Ectodermal cell (in vitro differentiated cells): ENCODE data around the gene RAI14.

Experiments used
- H3K27ac ChIP-seq: 2 replicates; pipeline ENCODE4 v1.7.0; 2013; ENCODE audit warnings: mild to moderate bottlenecking, low read depth, low read length; ENCODE audit not compliant: insufficient read depth, poor library complexity, severe bottlenecking
- H3K27me3 ChIP-seq: 2 replicates; pipeline ENCODE4 v1.7.0; 2013; ENCODE audit warnings: mild to moderate bottlenecking, low read length; ENCODE audit not compliant: insufficient read depth, control insufficient read depth, poor library complexity, severe bottlenecking
- H3K36me3 ChIP-seq: one replicate; pipeline ENCODE4 v1.7.0; 2013; ENCODE audit warnings: low read length; ENCODE audit not compliant: control insufficient read depth, insufficient read depth
- H3K4me1 ChIP-seq: one replicate; pipeline ENCODE4 v1.7.0; 2013; ENCODE audit warnings: low read length; ENCODE audit not compliant: control insufficient read depth, insufficient read depth
- H3K4me3 ChIP-seq: 2 replicates; pipeline ENCODE4 v1.7.0; 2013; ENCODE audit warnings: low read depth, low read length, control low read depth; ENCODE audit not compliant: insufficient read depth
- H3K9me3 ChIP-seq: 2 replicates; pipeline ENCODE4 v1.7.0; 2013; ENCODE audit warnings: mild to moderate bottlenecking, low read length, moderate library complexity; ENCODE audit not compliant: control insufficient read depth
- WGBS, 2 experiments: methylation state at CpG; one replicate each; pipeline ENCODE4 v1.1.7; 2013; ENCODE audit warnings: missing lambda C conversion rate in 2 of 2; 5-methylcytosine and 5-hydroxymethylcytosine counted together

The RAI14 gene

GRCh38 chr5:34843497-34843896 is 187.4 kb downstream of the RAI14 start:
- Histone ChIP-seq H3K4me1 (no peaks in the 10 kb centered on the region), H3K27ac (no peak overlapping the region), H3K4me3 (no peak overlapping the region), H3K27me3 (no peaks in the 10 kb centered on the region), H3K36me3 (no peaks in the 10 kb centered on the region), H3K9me3 (no peaks in the 10 kb centered on the region)
- 85 to 88% methylated on average over 1 to 2 of the region's 2 CpGs for WGBS, 2 experiments

GRCh38 chr5:34844106-34844505 is 188.0 kb downstream of the RAI14 start:
- H3K4me1 ChIP-seq: no peaks in the 10 kb centered on the region
- no peaks in the 10 kb centered on the region for H3K36me3 ChIP-seq
- H3K9me3 ChIP-seq: no peaks in the 10 kb centered on the region
- H3K27ac ChIP-seq: no peak overlapping the region
- H3K27me3 ChIP-seq: no peaks in the 10 kb centered on the region
- WGBS, 2 experiments: 91 to 96% methylated on average over 3 of the region's 3 CpGs
- H3K4me3 ChIP-seq: no peak overlapping the region

GRCh38 chr5:34844999-34845398 is 188.9 kb downstream of the RAI14 start:
- Histone ChIP-seq H3K27ac (no peak overlapping the region), H3K4me1 (no peaks in the 10 kb centered on the region), H3K4me3 (no peak overlapping the region), H3K27me3 (no peaks in the 10 kb centered on the region), H3K36me3 (no peaks in the 10 kb centered on the region), H3K9me3 (no peaks in the 10 kb centered on the region)
- WGBS, 2 experiments: 72% methylated on average over 4 of the region's 4 CpGs

GRCh38 chr5:34847056-34847455 is 190.9 kb downstream of the RAI14 start:
- H3K36me3 ChIP-seq: no peaks in the 10 kb centered on the region
- no peaks in the 10 kb centered on the region for H3K27me3 ChIP-seq

DNA sequence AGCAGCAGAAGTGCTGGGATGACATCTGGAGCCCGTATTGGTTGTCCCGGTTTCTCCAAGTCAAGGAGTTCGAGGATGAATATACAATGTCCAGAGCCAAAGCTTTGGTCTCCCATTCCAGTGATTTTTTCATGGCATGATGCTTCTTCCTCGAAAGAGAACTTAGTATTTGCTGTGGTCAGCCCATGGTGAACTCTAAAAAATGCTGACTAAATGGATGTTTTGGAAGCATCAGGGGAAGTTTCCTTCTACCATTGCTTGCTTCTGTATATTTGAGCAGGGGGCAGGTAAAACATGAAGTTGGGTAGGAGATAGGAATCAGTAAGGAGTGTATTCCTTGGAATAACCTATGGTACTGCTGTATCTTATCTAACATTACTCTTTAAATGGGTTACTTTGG is 191.4 kb downstream of the RAI14 start:
- Histone ChIP-seq H3K4me3 (no peak overlapping the region), H3K4me1 (no peaks in the 10 kb centered on the region), H3K27me3 (no peaks in the 10 kb centered on the region), H3K9me3 (no peaks in the 10 kb centered on the region), H3K36me3 (no peaks in the 10 kb centered on the region), H3K27ac (no peak overlapping the region)
- 92 to 94% methylated on average over 4 of the region's 4 CpGs for WGBS, 2 experiments

More at GRCh38 chr5:34847056-34847455, 190.9 kb downstream of the RAI14 start:
- Histone ChIP-seq H3K9me3 (no peaks in the 10 kb centered on the region), H3K27ac (no peak overlapping the region), H3K4me1 (no peaks in the 10 kb centered on the region), H3K4me3 (no peak overlapping the region)

- no peak overlapping the region for H3K27ac ChIP-seq
- no peaks in the 10 kb centered on the region for H3K27me3 ChIP-seq
- no peaks in the 10 kb centered on the region for H3K9me3 ChIP-seq
- H3K36me3 ChIP-seq: no peaks in the 10 kb centered on the region
- H3K4me3 ChIP-seq: no peak overlapping the region
- 83% methylated on average over 2 of the region's 2 CpGs; no CpG with 5 or more reads in 1 of the 2 experiments for WGBS, 2 experiments
- H3K4me1 ChIP-seq: no peaks in the 10 kb centered on the region
Observed at GRCh38 chr5:34848230-34848629, 192.1 kb downstream of the RAI14 start.

GRCh38 chr5:34849253-34849652 is 193.1 kb downstream of the RAI14 start:
- Histone ChIP-seq H3K27me3 (no peaks in the 10 kb centered on the region), H3K36me3 (no peaks in the 10 kb centered on the region), H3K9me3 (no peaks in the 10 kb centered on the region), H3K27ac (no peak overlapping the region), H3K4me1 (peaks cover 3% of the 10 kb centered on the region), H3K4me3 (no peak overlapping the region)
- 89 to 100% methylated on average over 2 to 3 of the region's 3 CpGs for WGBS, 2 experiments

- no peak overlapping the region for H3K4me3 ChIP-seq
- no peaks in the 10 kb centered on the region for H3K27me3 ChIP-seq
- H3K9me3 ChIP-seq: no peaks in the 10 kb centered on the region
- WGBS, 2 experiments: 89 to 91% methylated on average over 4 of the region's 4 CpGs
- no peak overlapping the region for H3K27ac ChIP-seq
- H3K4me1 ChIP-seq: peaks cover 3% of the 10 kb centered on the region
- no peaks in the 10 kb centered on the region for H3K36me3 ChIP-seq
Observed at GRCh38 chr5:34854459-34855174, 198.5 kb downstream of the RAI14 start.

DNA sequence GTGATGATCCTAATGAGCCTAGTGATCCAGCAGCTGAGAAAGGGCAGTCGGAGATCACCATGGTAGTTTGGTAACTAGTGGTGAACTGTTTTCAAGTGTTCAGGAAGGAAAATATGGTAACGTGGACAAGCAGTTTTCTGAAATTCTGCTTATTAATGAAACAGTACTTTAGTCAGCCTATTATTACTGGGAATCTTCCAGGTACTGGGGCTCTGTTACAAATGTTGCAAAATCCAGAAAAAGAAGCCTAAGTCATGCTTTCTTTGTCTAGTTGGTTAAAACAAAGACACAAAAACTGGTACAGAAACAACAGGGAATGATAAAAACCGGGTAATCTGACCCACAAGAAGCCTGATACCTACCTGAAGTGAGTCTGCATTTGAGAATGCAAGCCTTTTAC is 201.0 kb downstream of the RAI14 start:
- WGBS, 2 experiments: 94% methylated on average over 3 of the region's 3 CpGs
- Histone ChIP-seq H3K4me1 (peaks cover 3% of the 10 kb centered on the region), H3K4me3 (no peak overlapping the region), H3K36me3 (no peaks in the 10 kb centered on the region), H3K27ac (no peak overlapping the region), H3K9me3 (no peaks in the 10 kb centered on the region), H3K27me3 (no peaks in the 10 kb centered on the region)

DNA sequence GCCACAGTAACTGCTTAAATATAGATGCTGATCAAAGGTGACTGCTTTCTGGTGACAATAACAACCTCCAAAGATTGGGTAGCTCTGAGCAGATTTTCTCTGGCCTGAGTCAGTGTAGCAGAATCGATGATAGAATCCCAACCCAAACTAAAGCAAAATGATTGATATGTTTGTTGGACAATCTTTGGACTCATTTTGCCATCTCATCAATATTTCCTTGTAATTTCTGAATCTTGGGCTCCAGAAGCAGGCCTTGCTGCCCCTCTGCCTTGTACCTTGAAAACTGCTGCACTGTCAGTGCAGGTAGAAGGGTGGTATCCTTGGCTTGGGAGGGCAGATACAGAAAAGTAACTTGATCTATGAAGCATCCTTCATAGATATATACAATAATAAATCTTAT is 201.8 kb downstream of the RAI14 start:
- WGBS, 2 experiments: 90 to 93% methylated on average over 1 of the region's 1 CpG
- no peak overlapping the region for H3K4me3 ChIP-seq
- H3K27me3 ChIP-seq: no peaks in the 10 kb centered on the region
- no peaks in the 10 kb centered on the region for H3K9me3 ChIP-seq
- peaks cover 3% of the 10 kb centered on the region for H3K4me1 ChIP-seq
- no peaks in the 10 kb centered on the region for H3K36me3 ChIP-seq
- H3K27ac ChIP-seq: no peak overlapping the region

DNA sequence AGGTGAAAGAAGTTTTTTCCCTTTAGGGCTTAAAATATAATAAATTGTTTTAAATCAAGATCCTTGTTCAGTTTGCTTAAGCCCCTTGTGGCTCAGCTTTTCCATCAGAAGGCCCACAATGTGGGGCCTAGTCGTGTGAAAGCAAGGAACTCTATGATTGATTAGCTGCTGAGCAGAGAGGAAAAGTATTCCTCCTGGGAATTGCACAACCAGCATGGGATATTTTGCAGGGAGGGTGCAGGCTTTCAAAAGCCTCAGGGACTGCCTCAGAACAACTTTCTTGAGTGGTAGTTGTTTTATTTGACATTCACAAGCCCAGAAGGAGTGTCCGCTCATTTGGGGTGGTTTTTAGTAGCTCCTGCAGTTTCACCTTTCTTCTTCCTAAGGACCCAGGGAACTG is 202.7 kb downstream of the RAI14 start:
- H3K4me3 ChIP-seq: no peak overlapping the region
- H3K36me3 ChIP-seq: no peaks in the 10 kb centered on the region
- H3K9me3 ChIP-seq: no peaks in the 10 kb centered on the region
- WGBS, 2 experiments: 45 to 53% methylated on average over 2 of the region's 2 CpGs
- no peak overlapping the region for H3K27ac ChIP-seq
- no peaks in the 10 kb centered on the region for H3K27me3 ChIP-seq
- peaks cover 3% of the 10 kb centered on the region for H3K4me1 ChIP-seq
